Spleen (tissue), 7 donors: ENCODE data around the gene RCL1.

ENCODE experiments used
- POLR2A ChIP-seq, 3 donors: fragments of 450-650 bp; IDR thresholded peaks; one replicate each; pipeline ENCODE4 v1.5.1; 2017; ENCODE audit warnings: antibody characterized with exemption in 3 of 3, mild to moderate bottlenecking in 1 of 3
- TF ChIP-seq, protein P1 (sequence below), 11 experiments: fragments of 200-600 bp in 7 of 11; fragments of 450-650 bp in 4 of 11; sonication (generic) in 4 of 11; IDR thresholded peaks in 8 of 11; conservative IDR thresholded peaks in 3 of 11; 1 replicate in 7 of 11; 2 replicates in 4 of 11; pipeline versions ENCODE4 v1.4.0 to v1.8.0; 2016 to 2021; ENCODE audit warnings: antibody characterized with exemption in 11 of 11, inconsistent platforms in 4 of 11, mild to moderate bottlenecking in 1 of 11
- donor health status: DM: no; HTN: no; CAD: no; lungs with moderate emphysema.
- donor health status: DM: no; HTN: no; CAD: no.
- donor health status: DM: no; HTN: no; CAD: no.

DNA sequence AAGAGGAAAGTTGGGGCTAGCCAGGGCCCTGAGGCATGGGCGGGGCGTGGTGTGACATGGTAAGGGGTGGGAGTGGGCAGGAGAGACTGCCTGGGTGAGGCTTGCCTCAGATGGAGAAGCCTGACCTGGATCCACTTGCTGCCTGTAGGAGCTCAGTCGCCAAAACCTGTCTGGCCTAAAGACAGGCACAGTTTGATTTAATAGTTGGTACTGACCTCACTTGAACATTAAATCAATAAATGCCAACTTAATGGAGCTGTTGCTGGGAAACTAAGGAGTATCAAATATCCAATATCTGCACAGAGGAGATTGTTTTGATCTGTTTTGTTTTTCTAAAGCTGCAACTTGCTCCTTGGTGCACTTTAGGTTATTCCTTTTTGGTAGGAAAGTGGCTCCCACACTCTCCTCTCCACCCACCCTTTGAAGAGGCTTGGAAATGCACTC is 86.4 kb downstream of the RCL1 start:
- TF ChIP-seq, protein P1, sequence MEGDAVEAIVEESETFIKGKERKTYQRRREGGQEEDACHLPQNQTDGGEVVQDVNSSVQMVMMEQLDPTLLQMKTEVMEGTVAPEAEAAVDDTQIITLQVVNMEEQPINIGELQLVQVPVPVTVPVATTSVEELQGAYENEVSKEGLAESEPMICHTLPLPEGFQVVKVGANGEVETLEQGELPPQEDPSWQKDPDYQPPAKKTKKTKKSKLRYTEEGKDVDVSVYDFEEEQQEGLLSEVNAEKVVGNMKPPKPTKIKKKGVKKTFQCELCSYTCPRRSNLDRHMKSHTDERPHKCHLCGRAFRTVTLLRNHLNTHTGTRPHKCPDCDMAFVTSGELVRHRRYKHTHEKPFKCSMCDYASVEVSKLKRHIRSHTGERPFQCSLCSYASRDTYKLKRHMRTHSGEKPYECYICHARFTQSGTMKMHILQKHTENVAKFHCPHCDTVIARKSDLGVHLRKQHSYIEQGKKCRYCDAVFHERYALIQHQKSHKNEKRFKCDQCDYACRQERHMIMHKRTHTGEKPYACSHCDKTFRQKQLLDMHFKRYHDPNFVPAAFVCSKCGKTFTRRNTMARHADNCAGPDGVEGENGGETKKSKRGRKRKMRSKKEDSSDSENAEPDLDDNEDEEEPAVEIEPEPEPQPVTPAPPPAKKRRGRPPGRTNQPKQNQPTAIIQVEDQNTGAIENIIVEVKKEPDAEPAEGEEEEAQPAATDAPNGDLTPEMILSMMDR (IDR thresholded peaks at IDR 0.05 in 8 of 11, conservative IDR thresholded peaks at IDR 0.05 in 3 of 11) = no peak
- TF ChIP-seq POLR2A (IDR thresholded peaks at IDR 0.05) = no peak
